ENCODE measurements around the gene CAPN7.
"Not testable (repeated sequence)": the region's sequence is repeated elsewhere in the genome, so short reads cannot be mapped to it uniquely, and the experiment has no call there.

GRCh38 chr3:15186477-15187164, 19.4 kb upstream of the CAPN7 start:
- not testable (repeated sequence) for TF ChIP-seq CTCF, EP300 (IDR thresholded peaks at IDR 0.05)

Data from gastroesophageal sphincter (tissue), 3 donors.